Osteoblast (primary cell): ENCODE data around the gene ACOT13. TPM values are rescaled to one million over a fixed set of nuclear protein-coding genes. Genes with fewer than 3 reads are reported as not detected.
"Not testable (repeated sequence)": the region's sequence is repeated elsewhere in the genome, so short reads cannot be mapped to it uniquely, and the experiment has no call there.

Experiments used
- DNase-seq: peaks from one replicate; pipeline ENCODE4 v3.0.0; 2011; ENCODE audit warnings: low spot score, mixed read lengths; ENCODE audit not compliant: insufficient read length; ENCODE audit errors: missing footprints
- H2AFZ ChIP-seq: 2 replicates; pipeline ENCODE4 v1.6.0; 2011; ENCODE audit warnings: mild to moderate bottlenecking, low read length
- H3K27ac ChIP-seq: 2 replicates; pipeline ENCODE4 v1.5.1; 2011; ENCODE audit warnings: mild to moderate bottlenecking, low read depth, low read length, moderate library complexity
- H3K27me3 ChIP-seq: 2 replicates; pipeline ENCODE4 v1.6.0; 2012; ENCODE audit warnings: mild to moderate bottlenecking, control low read depth, inconsistent platforms, low read length, moderate library complexity; ENCODE audit not compliant: insufficient read depth
- H3K36me3 ChIP-seq: 2 replicates; pipeline ENCODE4 v1.5.1; 2011; ENCODE audit warnings: mild to moderate bottlenecking, low read length, control low read depth, moderate library complexity; ENCODE audit not compliant: insufficient read depth
- H3K4me1 ChIP-seq: 2 replicates; pipeline ENCODE4 v1.5.1; 2011; ENCODE audit warnings: mild to moderate bottlenecking, low read length, control low read depth, moderate library complexity; ENCODE audit not compliant: insufficient read depth
- H3K4me2 ChIP-seq: 2 replicates; pipeline ENCODE4 v1.6.0; 2011; ENCODE audit warnings: mild to moderate bottlenecking, low read length; ENCODE audit not compliant: insufficient read depth
- H3K4me3 ChIP-seq: fragments of 200-600 bp; sonication (generic); 3 replicates; pipeline ENCODE4 v1.5.1; 2012; ENCODE audit warnings: mild to moderate bottlenecking, low read length, inconsistent platforms; ENCODE audit not compliant: insufficient read depth
- H3K79me2 ChIP-seq: 2 replicates; pipeline ENCODE4 v1.6.0; 2012; ENCODE audit warnings: mild to moderate bottlenecking, low read length, control low read depth, inconsistent platforms; ENCODE audit not compliant: insufficient read depth
- H3K9me3 ChIP-seq: 2 replicates; pipeline ENCODE4 v1.5.1; 2011; ENCODE audit warnings: low read depth, low read length, control low read depth
- H4K20me1 ChIP-seq: 2 replicates; pipeline ENCODE4 v1.6.0; 2012; ENCODE audit warnings: mild to moderate bottlenecking, low read length, control low read depth; ENCODE audit not compliant: insufficient read depth
- CTCF ChIP-seq: IDR thresholded peaks from 2 replicates; pipeline ENCODE4 v1.5.1; 2011; ENCODE audit warnings: mild to moderate bottlenecking, low read depth, low read length, moderate library complexity; ENCODE audit errors: extremely low read depth
- total RNA-seq: library from RNA; depleted of rRNA; stranded (reverse); fragments of >200 nt; gene quantifications from 2 replicates; pipeline ENCODE4 v1.2.3, GENCODE V29; 2012

Gene ACOT13
- total RNA-seq, 1 donor, result 5.8 TPM

- no peak overlapping the region for H2AFZ ChIP-seq
- H3K4me3 ChIP-seq, result no peak overlapping the region
- DNase-seq, result no peak
- H3K79me2 ChIP-seq, result no peaks in the 10 kb centered on the region
- TF ChIP-seq CTCF, result no peak
- no peak overlapping the region for H3K4me2 ChIP-seq
- no peaks in the 10 kb centered on the region for H4K20me1 ChIP-seq
- no peaks in the 10 kb centered on the region for H3K36me3 ChIP-seq
- H3K4me1 ChIP-seq, result peaks cover under 1% of the 10 kb centered on the region
- H3K27ac ChIP-seq, result no peak overlapping the region
- H3K27me3 ChIP-seq, result no peaks in the 10 kb centered on the region
- no peaks in the 10 kb centered on the region for H3K9me3 ChIP-seq
Observed at GRCh38 chr6:24749297-24749696, 82.4 kb downstream of the ACOT13 start.

- not testable (repeated sequence) for H3K4me3 ChIP-seq, H3K36me3 ChIP-seq, H3K27me3 ChIP-seq, H3K4me2 ChIP-seq, H3K4me1 ChIP-seq, H3K79me2 ChIP-seq, H2AFZ ChIP-seq, H3K9me3 ChIP-seq, H3K27ac ChIP-seq, DNase-seq, H4K20me1 ChIP-seq
Observed at GRCh38 chr6:24750878-24751277, 84.0 kb downstream of the ACOT13 start.

GRCh38 chr6:24752503-24752902, 85.6 kb downstream of the ACOT13 start:
- no peak for TF ChIP-seq CTCF
- H3K79me2 ChIP-seq, result no peaks in the 10 kb centered on the region
- no peaks in the 10 kb centered on the region for H3K9me3 ChIP-seq

GRCh38 chr6:24752917-24753492, 86.1 kb downstream of the ACOT13 start:
- Histone ChIP-seq H3K9me3 (no peaks in the 10 kb centered on the region), H3K4me3 (no peak overlapping the region), H3K27ac (no peak overlapping the region), H3K36me3 (no peaks in the 10 kb centered on the region), H3K4me1 (no peaks in the 10 kb centered on the region), H4K20me1 (no peaks in the 10 kb centered on the region), H3K4me2 (no peak overlapping the region), H3K79me2 (no peaks in the 10 kb centered on the region), H2AFZ (peak overlapping the region; percentile 32), H3K27me3 (no peaks in the 10 kb centered on the region)
- TF ChIP-seq CTCF, result no peak
- no peak for DNase-seq

More at GRCh38 chr6:24752503-24752902, 85.6 kb downstream of the ACOT13 start:
- no peaks in the 10 kb centered on the region for H4K20me1 ChIP-seq
- H3K4me2 ChIP-seq, result no peak overlapping the region
- no peak for DNase-seq
- H2AFZ ChIP-seq, result peak overlapping the region; percentile 32
- no peaks in the 10 kb centered on the region for H3K4me1 ChIP-seq
- H3K27ac ChIP-seq, result no peak overlapping the region
- H3K36me3 ChIP-seq, result no peaks in the 10 kb centered on the region
- H3K27me3 ChIP-seq, result no peaks in the 10 kb centered on the region
- no peak overlapping the region for H3K4me3 ChIP-seq
